Aorta (tissue), 5 donors: Measurements from ENCODE around the gene USH2A. TPM values are rescaled to one million over a fixed set of nuclear protein-coding genes. Genes with fewer than 3 reads are reported as not detected.
"Not testable (repeated sequence)": the region's sequence is repeated elsewhere in the genome, so short reads cannot be mapped to it uniquely, and the experiment has no call there.

Experiments used
- ATAC-seq: fragments of 200-7000 bp; cut with Tn5 transposase; one replicate; pipeline ENCODE4 v1.9.1; 2022; ENCODE audit warnings: moderate library complexity; ENCODE audit not compliant: low FRiP score
- DNase-seq, 2 donors: peaks; one replicate each; pipeline ENCODE4 v3.0.0-alpha.2; 2020
- H3K27ac ChIP-seq, 2 donors: one replicate each; pipeline ENCODE4 v1.5.1; 2013; ENCODE audit warnings: low read length in 2 of 2, mild to moderate bottlenecking in 2 of 2, moderate library complexity in 2 of 2, control low read depth in 1 of 2, inconsistent platforms in 1 of 2, low read depth in 1 of 2
- H3K27me3 ChIP-seq, 2 donors: one replicate each; pipeline ENCODE4 v1.6.1; 2013; ENCODE audit warnings: control low read depth in 1 of 2, low read length in 1 of 2, mild to moderate bottlenecking in 1 of 2, moderate library complexity in 1 of 2; ENCODE audit not compliant: insufficient read depth in 2 of 2, control insufficient read depth in 1 of 2
- H3K36me3 ChIP-seq, 2 donors: one replicate each; pipeline ENCODE4 v1.6.1; 2013; ENCODE audit warnings: control low read depth in 1 of 2, low read length in 1 of 2, mild to moderate bottlenecking in 1 of 2; ENCODE audit not compliant: insufficient read depth in 2 of 2, control insufficient read depth in 1 of 2
- H3K4me1 ChIP-seq, 2 donors: one replicate each; pipeline ENCODE4 v1.6.1; 2013; ENCODE audit warnings: low read length in 2 of 2, control low read depth in 1 of 2, mild to moderate bottlenecking in 1 of 2, moderate library complexity in 1 of 2; ENCODE audit not compliant: insufficient read depth in 2 of 2, control insufficient read depth in 1 of 2
- H3K4me3 ChIP-seq, 2 donors: one replicate each; pipeline ENCODE4 v1.5.1; 2013; ENCODE audit warnings: low read length in 2 of 2, control low read depth in 1 of 2, mild to moderate bottlenecking in 1 of 2
- H3K9me3 ChIP-seq: one replicate; pipeline ENCODE4 v1.6.1; 2013; ENCODE audit warnings: mild to moderate bottlenecking, low read length; ENCODE audit not compliant: control insufficient read depth
- WGBS, 2 donors: extraction: QIAGEN DNeasy Blood & Tissue Kit; methylation state at CpG; one replicate each; pipeline ENCODE4 v1.1.7; 2013; 5-methylcytosine and 5-hydroxymethylcytosine counted together
- intact Hi-C, 2 donors: fragments of 100-400 bp; cut with DNase I; formaldehyde crosslinking; loops; one replicate each; pipeline versions ENCODE4 v1.14.2 to v1.15.0; 2022
- polyA plus RNA-seq, 2 donors: library from polyadenylated mRNA; stranded (reverse); fragments of 200-250 nt; gene quantifications; one replicate each; pipeline ENCODE4 v1.2.3, GENCODE V29; 2013
- total RNA-seq, 2 donors: library from RNA; stranded (reverse); fragmentation: NEBNext Ultra II Directional; extraction: Animal tissue kit (Norgen Biotek cat#: 25700); gene quantifications; one replicate each; pipeline ENCODE4 v1.2.1, GENCODE V29; 2021
- donor health status: healthy with polysubstance abuse.
- donor health status: Bipolar disorder and iron deficiency.
- donor health status: DM: no; HTN: no; CAD: no.
- donor health status: DM: no; HTN: no; CAD: no.
- donor health status: DM: yes; HTN: yes; CAD: no.

Gene USH2A
- total and polyA plus RNA-seq, 4 donors, result 0.13 TPM; not detected in 3

GRCh38 chr1:216176970-216177369, 246.3 kb downstream of the USH2A start:
- Histone ChIP-seq H3K27ac (no peak overlapping the region), H3K27me3 (peaks cover 0 to 2% of the 10 kb centered on the region in 2 donors), H3K4me1 (peaks cover 0 to 2% of the 10 kb centered on the region in 2 donors), H3K9me3 (no peaks in the 10 kb centered on the region), H3K36me3 (no peaks in the 10 kb centered on the region), H3K4me3 (no peak overlapping the region)
- 63 to 77% methylated on average over 1 of the region's 1 CpG for WGBS, 2 donors
- DNase-seq (no peak), ATAC-seq (no peak)
- intact Hi-C loops, result no loop called here

- Histone ChIP-seq H3K9me3 (no peaks in the 10 kb centered on the region), H3K36me3 (no peaks in the 10 kb centered on the region), H3K27me3 (peaks cover 0 to 2% of the 10 kb centered on the region in 2 donors), H3K4me3 (no peak overlapping the region), H3K4me1 (peaks cover 0 to 2% of the 10 kb centered on the region in 2 donors), H3K27ac (no peak overlapping the region)
- intact Hi-C loops, result no loop called here
- ATAC-seq (no peak), DNase-seq (no peak)
- 55 to 61% methylated on average over 6 of the region's 6 CpGs for WGBS, 2 donors
These were observed 247.5 kb downstream of the USH2A start for GRCh38 chr1:216175714-216176113.

GRCh38 chr1:216173376-216173995, 249.8 kb downstream of the USH2A start:
- ATAC-seq, result no peak
- intact Hi-C loops, result no loop called here
- Histone ChIP-seq H3K9me3 (no peaks in the 10 kb centered on the region), H3K27ac (no peak overlapping the region), H3K4me3 (no peak overlapping the region), H3K36me3 (no peaks in the 10 kb centered on the region), H3K27me3 (peaks cover 0 to 2% of the 10 kb centered on the region in 2 donors), H3K4me1 (peaks cover 0 to 2% of the 10 kb centered on the region in 2 donors)
- WGBS, 2 donors, result 67 to 71% methylated on average over 4 of the region's 4 CpGs
- DNase-seq, result no peak

GRCh38 chr1:216169351-216169750, 253.9 kb downstream of the USH2A start:
- Histone ChIP-seq H3K27ac (no peak overlapping the region), H3K36me3 (no peaks in the 10 kb centered on the region), H3K9me3 (peaks cover 2% of the 10 kb centered on the region), H3K4me1 (no peaks in the 10 kb centered on the region), H3K4me3 (no peak overlapping the region), H3K27me3 (peaks cover 0 to 2% of the 10 kb centered on the region in 2 donors)
- intact Hi-C loops, result no loop called here
- 48 to 56% methylated on average over 1 of the region's 1 CpG for WGBS, 2 donors
- ATAC-seq (no peak), DNase-seq (no peak)

DNA sequence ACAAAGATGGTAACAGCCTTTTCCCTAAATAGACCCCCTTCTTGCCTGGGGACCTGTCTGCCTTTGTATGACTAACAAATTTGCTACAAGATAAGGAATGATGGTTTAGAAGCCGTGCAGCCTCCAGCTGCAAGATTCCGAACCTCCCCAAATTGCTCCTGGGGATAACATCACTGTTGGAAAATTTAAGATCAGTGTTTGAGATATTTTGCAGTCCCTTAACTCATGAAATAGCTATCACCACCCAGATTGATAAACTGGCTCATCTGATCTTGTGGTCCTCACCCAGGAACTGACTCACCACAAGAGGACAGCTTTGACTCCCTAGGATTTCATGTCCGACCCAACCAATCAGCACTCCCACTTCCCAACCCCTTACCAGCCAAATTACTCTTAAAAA, 254.7 kb downstream of the USH2A start:
- Histone ChIP-seq H3K36me3 (no peaks in the 10 kb centered on the region), H3K9me3 (peaks cover 2% of the 10 kb centered on the region), H3K27ac (no peak overlapping the region), H3K27me3 (peaks cover 0 to 2% of the 10 kb centered on the region in 2 donors), H3K4me3 (no peak overlapping the region), H3K4me1 (no peaks in the 10 kb centered on the region)
- WGBS, 2 donors, result 81 to 82% methylated on average over 3 of the region's 3 CpGs
- intact Hi-C loops, result no loop called here
- ATAC-seq (no peak), DNase-seq (no peak)

- H3K27ac ChIP-seq, result no peak overlapping the region
- no peak overlapping the region for H3K4me3 ChIP-seq
- no peaks in the 10 kb centered on the region for H3K36me3 ChIP-seq
- no peaks in the 10 kb centered on the region for H3K4me1 ChIP-seq
- intact Hi-C loops, result no loop called here
- peaks cover 2% of the 10 kb centered on the region for H3K9me3 ChIP-seq
- no peak for DNase-seq
- H3K27me3 ChIP-seq, result no peaks in the 10 kb centered on the region
- no peak for ATAC-seq
These were observed 269.2 kb downstream of the USH2A start for GRCh38 chr1:216154063-216154462.

DNA sequence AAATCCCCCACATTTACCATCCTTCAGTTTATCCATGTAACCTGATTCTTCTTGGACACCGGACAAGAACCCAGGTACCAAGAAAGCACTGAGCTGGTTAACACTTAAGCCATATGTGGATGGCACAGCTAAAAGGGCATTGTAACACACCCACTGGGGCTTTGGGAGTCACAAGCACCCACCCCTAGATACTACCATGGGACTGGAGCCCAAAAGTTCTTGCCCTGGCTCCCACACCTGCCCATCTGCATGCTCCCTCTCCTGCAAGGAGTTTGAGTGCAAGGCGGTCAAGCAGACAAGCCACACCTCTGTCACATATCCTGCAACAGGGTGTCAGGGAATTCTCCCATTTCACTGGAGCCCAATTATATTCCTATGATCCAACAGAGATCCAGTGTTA, 270.1 kb downstream of the USH2A start:
- no peaks in the 10 kb centered on the region for H3K27me3 ChIP-seq
- H3K9me3 ChIP-seq, result peaks cover 2% of the 10 kb centered on the region
- no peak overlapping the region for H3K27ac ChIP-seq
- 91 to 96% methylated on average over 2 of the region's 2 CpGs for WGBS, 2 donors
- intact Hi-C loops, result no loop called here
- no peaks in the 10 kb centered on the region for H3K36me3 ChIP-seq
- no peaks in the 10 kb centered on the region for H3K4me1 ChIP-seq
- H3K4me3 ChIP-seq, result no peak overlapping the region
- ATAC-seq (no peak), DNase-seq (no peak)

DNA sequence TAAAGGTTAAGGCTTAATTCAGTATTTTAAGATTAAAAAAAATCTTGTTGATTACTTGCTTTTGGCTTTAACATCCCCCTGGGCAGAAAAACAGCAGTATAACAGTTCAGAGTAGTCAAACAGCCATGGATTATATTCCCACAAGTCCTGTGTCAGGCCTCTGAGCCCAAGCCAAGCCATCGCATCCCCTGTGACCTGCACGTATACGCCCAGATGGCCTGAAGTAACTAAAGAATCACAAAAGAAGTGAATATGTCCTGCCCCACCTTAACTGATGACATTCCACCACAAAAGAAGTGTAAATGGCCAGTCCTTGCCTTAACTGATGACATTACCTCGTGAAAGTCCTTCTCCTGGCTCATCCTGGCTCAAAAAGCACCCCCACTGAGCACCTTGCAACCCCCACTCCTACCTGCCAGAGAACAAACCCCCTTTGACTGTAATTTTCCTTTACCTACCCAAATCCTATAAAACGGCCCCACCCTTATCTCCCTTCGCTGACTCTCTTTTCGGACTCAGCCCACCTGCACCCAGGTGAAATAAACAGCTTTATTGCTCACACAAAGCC, 277.7 kb downstream of the USH2A start:
- WGBS, 2 donors, result 81 to 83% methylated on average over 4 of the region's 7 CpGs
- DNase-seq, H3K9me3 ChIP-seq, intact Hi-C loops, H3K4me3 ChIP-seq, H3K27ac ChIP-seq, H3K27me3 ChIP-seq, ATAC-seq, H3K36me3 ChIP-seq, H3K4me1 ChIP-seq: not testable (repeated sequence)

DNA sequence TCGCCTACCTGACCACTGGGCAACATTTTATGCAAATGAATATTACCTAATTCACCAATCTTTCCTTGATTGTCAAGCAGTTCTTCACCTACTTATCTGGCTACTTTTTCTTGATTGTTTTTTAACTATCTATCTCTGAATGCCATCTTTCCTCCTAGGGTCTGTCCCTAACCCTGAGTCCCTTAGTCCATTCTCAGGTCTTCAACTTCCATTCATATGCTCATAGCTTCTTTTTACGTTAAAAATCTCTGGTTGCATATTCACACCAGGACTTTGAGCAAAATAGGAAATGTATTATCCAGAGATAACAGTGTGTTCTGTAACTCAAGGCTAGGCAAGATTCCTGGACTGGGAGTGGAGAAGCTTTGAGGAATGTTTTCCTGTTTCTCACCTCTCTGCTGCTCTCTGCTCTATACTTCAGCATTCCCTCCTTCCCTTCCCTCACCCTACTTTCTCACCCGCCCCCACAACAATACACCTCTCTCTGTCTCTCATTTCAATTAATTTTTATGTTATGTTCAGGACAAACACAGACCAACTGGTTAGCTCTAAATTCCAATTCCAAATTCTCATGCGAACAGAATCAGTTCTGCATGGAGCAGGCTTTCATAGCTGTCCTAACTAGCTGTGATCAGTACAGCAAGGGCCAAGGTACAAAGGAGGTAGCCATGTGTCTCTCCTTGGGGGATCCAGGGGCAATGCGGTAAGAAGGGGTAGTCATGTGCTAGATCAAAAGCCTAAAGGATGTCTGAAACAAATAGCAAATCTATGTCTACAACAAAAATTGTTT, 278.4 kb downstream of the USH2A start:
- no peaks in the 10 kb centered on the region for H3K36me3 ChIP-seq
- ATAC-seq (no peak), DNase-seq (no peak)
- intact Hi-C loops, result no loop called here
- no peaks in the 10 kb centered on the region for H3K4me1 ChIP-seq
- no peaks in the 10 kb centered on the region for H3K9me3 ChIP-seq
- 79 to 85% methylated on average over 5 of the region's 5 CpGs for WGBS, 2 donors
- no peak overlapping the region for H3K4me3 ChIP-seq
- H3K27me3 ChIP-seq, result no peaks in the 10 kb centered on the region
- H3K27ac ChIP-seq, result no peak overlapping the region
